ENCODE data around the gene WDR1.

Gene WDR1

DNA sequence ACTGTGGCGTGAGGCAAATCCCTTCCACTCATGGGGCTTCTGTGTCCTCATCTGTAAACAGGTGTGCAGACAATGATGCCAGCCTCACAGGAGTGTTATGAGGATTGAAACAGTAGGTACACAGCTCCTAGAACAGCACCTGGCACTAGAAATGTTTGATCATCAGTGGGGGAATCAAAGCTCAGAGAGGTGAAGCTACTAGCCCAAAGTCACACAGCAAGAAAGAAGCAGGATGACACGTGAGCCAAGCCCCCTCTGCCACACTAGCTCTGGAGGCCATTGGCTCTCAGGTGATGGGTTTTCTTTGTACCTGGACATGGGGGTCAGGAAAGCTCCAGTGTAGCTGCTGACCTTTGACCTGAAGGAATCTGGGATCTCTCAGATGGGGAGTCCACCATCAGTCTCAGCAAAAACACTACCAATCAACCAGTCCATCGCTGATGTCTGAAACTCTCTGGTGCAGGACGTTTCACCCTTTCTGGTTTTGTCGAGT, 81.9 kb downstream of the WDR1 start:
- no peak for DNase-seq

DNA sequence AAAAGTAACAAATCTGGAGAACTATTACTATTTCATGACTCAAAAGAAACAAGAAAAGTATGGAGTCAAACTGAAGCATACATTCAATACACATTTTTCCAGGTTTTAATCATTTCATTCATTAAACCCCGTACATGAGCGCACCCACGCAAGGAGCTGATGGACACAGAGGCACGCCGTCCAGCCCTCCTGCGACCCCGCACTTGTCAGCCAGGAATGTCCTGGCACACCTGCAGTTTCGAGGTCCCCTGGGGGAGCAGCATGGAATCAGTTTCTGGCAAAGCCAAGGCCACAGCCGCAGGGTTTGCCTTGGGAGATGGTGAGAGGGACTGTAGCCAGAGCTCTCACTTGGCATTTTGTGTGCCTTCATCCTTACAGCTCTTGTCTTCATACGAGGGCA, 82.5 kb downstream of the WDR1 start:
- DNase-seq: no peak

DNA sequence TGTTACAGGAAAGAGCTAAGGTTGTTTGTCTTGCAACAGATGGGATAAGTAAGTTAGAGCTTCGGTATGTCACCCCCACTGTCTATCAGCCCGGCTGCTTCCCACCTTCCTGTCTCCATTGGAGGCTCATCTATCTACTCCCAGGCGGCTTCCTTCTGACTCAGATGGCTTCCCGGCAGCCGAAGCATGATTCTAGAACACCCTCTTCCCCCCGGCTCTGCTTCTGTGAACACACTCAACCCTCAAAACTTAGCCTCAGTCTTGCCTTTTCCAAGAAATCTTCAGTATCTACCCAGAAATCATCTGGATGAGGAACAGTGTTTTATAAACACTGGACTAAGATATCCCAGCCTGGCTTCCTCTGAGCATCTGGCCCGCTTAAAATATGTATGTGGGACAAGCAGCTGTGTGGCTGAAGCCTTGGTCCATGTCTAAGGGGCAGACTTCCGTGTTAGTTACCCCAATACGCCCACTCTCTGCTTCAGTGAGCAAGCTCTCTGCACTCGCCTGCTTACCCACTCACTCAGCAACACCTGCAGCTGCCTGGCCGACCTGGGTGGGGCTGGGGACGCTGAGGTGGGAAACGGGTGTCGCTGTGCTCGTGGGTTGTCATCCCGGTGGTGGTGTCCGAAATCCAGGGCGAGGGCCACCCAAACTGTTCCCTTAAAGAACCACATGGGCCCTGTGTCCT, 83.3 kb downstream of the WDR1 start:
- DNase-seq: no peak

DNA sequence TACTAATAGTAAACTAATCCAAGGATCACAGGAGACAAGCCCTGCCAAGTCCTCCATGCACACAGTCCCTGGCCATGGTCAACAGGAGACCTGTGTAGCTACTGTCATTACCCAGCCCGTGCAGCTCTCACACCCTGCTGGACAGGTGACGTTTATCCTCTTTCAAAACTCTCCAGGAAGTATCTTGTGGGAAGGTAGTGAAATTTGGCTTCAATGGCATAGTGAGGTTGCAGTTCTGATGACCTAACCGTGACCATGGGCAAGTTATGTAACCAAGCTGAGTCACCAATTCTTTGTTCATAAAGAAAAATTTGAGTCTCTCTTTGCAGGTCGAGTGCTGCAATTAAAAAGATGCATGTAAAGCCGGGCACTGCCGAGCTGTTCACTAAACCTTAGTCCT, 84.0 kb downstream of the WDR1 start:
- no peak for DNase-seq

DNA sequence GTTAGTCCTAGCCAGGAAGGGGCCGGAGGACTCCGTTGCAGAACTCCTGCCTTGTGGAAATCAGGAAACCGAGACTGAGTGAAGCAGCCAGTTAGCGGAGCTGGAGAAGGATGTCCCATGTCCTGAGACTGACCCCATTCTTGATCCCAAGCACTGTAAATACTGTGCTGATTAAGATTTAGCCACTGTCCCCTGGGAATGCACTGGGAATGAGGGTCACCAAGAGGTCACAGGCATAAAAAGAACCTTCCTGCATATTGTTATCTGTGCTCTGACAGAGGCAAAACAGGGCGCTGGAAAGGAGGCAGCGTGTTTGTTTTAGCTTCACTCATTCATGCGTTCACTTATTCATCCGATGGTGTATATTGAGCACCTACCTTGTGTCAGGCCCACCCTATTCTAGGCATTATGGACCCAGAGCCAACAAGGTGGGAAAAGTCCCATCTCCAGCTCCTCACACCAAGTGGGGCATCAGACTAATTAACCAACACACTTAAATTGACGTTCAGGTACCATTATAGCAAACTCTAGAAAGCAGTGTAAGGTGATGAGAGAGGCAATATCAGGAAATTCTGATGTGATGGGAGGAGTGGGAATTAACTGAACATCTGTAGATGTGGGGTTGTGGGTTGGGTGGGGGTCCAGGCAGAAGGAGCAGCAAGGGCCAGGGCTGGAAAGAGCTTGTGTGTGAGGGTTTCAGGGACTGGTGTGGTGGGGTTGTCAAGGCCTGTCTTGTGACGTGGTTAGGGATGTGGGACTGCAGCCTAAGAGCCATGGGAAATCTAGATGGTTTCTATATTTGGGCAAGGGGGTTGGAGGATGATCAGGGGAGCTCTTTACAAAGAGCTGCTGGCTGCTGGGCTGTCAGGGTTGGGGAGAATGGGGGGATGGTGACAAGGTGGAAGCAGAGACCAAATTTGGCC, 84.7 kb downstream of the WDR1 start:
- DNase-seq: no peak

DNA sequence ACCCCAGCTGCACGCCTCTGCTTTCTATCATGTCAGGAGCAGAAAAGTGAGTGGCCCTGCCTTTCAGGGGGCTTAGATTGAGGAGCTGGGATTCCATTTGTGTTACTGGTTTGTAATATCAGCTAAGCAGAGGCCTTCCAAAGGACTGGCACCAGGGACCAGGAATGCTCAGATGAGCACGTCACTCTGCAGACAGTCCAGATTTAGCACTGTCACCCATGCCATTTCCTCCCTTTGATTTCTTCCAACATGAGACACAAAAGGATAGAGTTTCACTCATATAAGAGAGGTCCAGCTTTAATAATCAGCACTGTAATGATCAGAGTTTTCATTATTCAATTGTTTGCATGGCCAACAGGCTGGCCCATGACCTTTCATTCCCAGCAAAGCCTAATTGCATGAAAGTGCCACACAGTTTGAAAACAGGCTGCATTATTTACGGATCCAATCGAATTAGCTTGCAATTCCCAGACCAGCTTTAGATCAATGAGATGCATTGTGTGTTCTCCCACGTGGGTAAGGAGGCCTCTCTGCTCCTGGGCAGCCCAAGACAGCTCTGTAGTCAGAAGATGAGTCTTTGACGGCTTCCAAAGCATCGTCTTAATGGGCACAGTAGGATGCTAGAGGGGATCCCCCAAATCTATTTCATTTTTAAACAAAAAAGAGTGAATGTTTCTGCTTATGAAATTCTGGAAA, 85.5 kb downstream of the WDR1 start:
- DNase-seq: no peak

DNA sequence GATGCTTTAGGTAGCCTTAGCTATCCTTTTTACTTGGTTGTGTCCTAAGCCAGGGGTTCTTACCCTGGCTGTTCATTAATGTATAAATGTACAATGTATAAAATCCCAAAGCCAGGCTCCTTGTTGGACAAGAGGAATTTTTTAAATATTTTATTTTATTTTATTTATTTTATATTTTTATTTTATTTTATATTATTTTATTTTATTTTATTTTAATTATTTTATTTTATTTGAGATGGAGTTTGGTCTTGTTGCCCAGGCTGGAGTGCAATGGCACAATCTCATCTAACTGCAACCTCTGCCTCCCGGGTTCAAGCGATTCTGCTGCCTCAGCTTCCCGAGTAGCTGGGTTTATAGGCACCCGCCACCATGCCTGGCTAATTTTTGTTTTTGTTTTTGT, 87.2 kb downstream of the WDR1 start:
- DNase-seq: no peak

DNA sequence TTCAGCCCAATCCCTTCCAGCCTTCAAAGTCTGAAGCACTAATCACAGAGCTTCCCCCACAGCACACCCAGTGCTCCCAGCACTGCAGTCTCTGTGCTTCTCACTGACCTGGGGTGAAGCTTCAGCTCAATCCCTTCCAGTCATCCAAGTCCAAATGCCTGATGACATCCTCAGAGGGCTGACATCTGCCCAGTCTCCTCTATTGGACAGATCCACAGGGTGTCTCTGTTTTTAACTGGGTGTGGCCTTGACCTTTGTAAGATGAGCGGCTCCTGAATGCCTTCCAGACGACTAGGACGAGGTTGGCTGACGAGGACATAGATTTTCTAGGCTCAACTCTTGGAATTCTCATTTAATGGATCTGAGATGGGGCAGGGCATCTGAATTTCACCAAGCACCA, 87.7 kb downstream of the WDR1 start:
- no peak for DNase-seq

DNA sequence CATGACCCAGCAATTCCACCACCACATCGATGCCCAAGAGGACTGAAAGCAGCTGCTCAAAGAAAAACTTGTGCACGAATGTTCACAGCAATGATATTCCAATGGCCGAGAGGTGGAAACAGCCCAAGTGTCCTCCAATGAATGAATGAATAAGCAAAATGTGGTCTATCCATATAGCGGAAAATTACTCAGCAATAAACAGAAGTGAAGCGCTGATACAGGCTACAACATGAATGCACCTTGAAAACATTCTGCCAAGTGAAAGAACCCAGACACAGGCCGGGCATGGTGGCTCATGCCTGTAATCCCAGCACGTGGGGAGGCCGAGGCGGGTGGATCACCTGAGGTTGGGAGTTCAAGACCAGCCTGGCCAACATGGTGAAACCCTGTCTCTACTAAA, 90.1 kb downstream of the WDR1 start:
- DNase-seq: no peak

DNA sequence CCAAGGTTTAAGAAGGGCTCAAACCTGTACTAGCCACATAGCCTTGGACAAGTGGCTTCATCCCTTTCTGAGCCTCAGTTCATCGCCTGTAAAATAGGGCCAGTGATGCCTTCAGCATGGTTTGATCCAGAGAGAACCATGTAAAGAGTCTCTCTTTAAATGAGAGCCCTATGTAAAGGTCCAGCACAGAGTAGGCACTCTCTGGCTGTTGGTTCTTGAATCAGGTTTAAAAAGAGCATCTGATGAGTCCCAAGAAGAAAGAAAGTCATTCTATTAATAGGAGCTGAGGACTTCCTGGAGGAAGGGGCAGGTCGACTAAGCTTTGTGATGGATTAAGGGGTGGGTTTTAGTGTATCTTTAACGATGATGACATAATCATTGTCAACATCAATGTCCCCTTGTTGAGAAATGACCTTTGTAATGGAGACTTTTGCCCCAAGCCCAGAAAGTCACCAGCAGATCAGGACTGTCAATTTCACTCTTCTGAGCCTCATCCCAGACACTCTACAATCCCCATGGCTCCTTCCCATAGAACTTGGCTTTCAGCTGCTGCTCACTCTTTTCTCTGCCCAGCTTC, 91.3 kb downstream of the WDR1 start:
- no peak for DNase-seq
